Thyroid gland (tissue), 4 donors: ENCODE data around the gene LETM1.

ENCODE experiments used
- POLR2A ChIP-seq, 2 donors: fragments of 450-650 bp; IDR thresholded peaks; one replicate each; pipeline ENCODE4 v1.6.1; 2017; ENCODE audit warnings: antibody characterized with exemption in 2 of 2, mild to moderate bottlenecking in 2 of 2, moderate library complexity in 1 of 2
- TF ChIP-seq, protein P1 (sequence below), 6 experiments: fragments of 200-600 bp in 3 of 6; fragments of 450-650 bp in 3 of 6; sonication (generic) in 3 of 6; IDR thresholded peaks; one replicate each; pipeline ENCODE4 v1.5.1; 2016 to 2019; ENCODE audit warnings: antibody characterized with exemption in 6 of 6, mild to moderate bottlenecking in 2 of 6, inconsistent platforms in 1 of 6, moderate library complexity in 1 of 6

DNA sequence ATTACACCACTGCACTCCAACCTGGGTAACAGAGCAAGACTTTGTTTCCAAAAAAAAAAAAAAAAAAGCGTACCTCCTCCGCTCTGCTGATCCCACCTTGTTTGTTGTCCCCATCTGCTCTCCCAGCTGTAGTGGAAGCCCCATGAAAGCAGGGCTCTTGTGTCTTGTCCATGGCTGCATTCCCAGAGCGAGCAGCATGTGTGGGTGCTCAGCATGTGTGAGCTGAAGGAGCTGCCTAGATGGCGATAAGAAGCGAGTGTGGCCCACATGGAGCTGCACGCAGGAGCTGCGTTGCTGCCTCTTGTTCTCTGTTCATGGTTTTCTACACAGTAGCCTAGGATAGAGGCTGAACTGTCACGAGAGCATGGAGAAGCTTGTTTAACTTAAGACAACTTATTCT, 27.6 kb upstream of the LETM1 start:
- TF ChIP-seq, protein P1, sequence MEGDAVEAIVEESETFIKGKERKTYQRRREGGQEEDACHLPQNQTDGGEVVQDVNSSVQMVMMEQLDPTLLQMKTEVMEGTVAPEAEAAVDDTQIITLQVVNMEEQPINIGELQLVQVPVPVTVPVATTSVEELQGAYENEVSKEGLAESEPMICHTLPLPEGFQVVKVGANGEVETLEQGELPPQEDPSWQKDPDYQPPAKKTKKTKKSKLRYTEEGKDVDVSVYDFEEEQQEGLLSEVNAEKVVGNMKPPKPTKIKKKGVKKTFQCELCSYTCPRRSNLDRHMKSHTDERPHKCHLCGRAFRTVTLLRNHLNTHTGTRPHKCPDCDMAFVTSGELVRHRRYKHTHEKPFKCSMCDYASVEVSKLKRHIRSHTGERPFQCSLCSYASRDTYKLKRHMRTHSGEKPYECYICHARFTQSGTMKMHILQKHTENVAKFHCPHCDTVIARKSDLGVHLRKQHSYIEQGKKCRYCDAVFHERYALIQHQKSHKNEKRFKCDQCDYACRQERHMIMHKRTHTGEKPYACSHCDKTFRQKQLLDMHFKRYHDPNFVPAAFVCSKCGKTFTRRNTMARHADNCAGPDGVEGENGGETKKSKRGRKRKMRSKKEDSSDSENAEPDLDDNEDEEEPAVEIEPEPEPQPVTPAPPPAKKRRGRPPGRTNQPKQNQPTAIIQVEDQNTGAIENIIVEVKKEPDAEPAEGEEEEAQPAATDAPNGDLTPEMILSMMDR (IDR thresholded peaks at IDR 0.05): no peak
- peak in 1 of 2 donors; percentile 15 for TF ChIP-seq POLR2A (IDR thresholded peaks at IDR 0.05)
